Fibroblast of pulmonary artery (primary cell): ENCODE data around the gene ERBB2.

Experiments used
- DNase-seq: peaks from one replicate; pipeline ENCODE4 v3.0.0-alpha.2; 2010; ENCODE audit warnings: low read depth
- H3K4me3 ChIP-seq: replicated peaks from 2 replicates; pipeline ENCODE4 v1.5.1; 2011; ENCODE audit warnings: low read depth, mild to moderate bottlenecking, control low read depth, low read length, moderate library complexity
- TF ChIP-seq, protein P1 (sequence below): IDR thresholded peaks from 2 replicates; pipeline ENCODE4 v1.5.1; 2011; ENCODE audit warnings: mild to moderate bottlenecking, control low read depth, low read length, inconsistent platforms; ENCODE audit errors: missing control alignments

Gene ERBB2

GRCh38 chr17:39665642-39666224, 34.1 kb upstream of the ERBB2 start:
- no peak overlapping the region for H3K4me3 ChIP-seq
- TF ChIP-seq, protein P1, sequence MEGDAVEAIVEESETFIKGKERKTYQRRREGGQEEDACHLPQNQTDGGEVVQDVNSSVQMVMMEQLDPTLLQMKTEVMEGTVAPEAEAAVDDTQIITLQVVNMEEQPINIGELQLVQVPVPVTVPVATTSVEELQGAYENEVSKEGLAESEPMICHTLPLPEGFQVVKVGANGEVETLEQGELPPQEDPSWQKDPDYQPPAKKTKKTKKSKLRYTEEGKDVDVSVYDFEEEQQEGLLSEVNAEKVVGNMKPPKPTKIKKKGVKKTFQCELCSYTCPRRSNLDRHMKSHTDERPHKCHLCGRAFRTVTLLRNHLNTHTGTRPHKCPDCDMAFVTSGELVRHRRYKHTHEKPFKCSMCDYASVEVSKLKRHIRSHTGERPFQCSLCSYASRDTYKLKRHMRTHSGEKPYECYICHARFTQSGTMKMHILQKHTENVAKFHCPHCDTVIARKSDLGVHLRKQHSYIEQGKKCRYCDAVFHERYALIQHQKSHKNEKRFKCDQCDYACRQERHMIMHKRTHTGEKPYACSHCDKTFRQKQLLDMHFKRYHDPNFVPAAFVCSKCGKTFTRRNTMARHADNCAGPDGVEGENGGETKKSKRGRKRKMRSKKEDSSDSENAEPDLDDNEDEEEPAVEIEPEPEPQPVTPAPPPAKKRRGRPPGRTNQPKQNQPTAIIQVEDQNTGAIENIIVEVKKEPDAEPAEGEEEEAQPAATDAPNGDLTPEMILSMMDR, result no peak
- no peak for DNase-seq

- TF ChIP-seq, protein P1, result no peak
- no peak overlapping the region for H3K4me3 ChIP-seq
- no peak for DNase-seq
Observed at GRCh38 chr17:39666231-39666600, 33.6 kb upstream of the ERBB2 start.

DNA sequence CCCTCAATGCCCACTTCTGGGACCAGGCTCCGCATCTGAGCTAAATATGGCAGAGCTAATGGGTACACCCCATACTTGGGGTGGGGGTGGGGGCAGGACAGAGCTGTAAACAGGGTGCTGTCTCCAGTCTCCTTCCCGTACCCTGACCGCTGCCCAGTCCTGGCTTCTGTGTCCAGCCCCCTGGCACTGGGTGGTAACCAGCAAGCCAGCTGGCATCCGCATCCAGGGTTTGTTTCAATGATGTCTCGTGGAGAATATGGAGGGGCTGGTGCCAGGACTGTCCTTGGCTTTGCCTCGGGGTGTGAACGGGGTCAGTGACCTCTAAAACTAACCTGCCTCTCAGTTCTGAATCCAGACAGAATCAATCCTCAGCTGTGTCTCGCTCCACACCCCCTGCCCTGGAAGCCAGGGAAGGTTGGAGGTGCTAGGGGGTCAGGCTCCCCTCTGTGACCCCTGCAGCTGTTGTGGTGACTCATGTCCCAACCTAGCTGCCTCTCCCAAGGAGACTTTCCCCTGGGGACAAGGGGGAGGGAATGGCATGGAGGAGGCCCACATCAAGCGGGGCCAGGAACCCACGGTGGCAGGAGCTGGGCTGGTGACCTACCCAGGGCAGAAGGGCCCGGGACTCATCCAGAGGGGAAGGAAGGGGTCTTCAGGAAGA, 33.1 kb upstream of the ERBB2 start:
- TF ChIP-seq, protein P1, result no peak
- DNase-seq, result no peak
- H3K4me3 ChIP-seq, result no peak overlapping the region

DNA sequence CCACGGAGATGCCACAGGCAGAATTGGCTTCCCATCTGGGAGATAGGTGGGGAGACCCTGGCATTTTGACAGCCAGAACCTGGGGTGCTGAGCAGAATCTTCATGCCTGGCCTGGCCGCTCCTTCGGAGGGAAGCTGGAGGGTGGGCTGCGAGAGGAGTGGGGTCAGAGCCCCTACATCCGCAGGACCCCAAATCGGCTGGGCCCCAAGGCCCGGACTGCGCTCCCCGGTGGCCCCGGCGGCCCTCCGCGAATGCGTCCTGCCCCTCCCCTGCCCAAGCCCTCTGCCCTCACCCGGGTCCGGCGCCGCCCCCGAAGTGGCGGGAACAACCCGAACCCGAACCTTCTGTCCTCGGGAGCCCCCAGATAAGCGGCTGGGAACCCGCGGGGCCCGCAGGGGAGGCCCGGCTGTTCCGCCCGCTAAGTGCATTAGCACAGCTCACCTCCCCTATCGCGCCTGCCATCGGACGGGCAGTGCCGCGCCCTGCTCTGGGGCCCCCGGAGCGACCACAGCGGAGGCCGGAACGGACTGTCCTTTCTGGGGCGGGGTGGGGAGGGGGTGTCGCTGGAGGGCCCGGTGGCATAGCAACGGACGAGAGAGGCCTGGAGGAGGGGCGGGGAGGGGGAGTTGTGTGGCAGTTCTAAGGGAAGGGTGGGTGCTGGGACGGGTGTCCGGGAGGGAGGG, 32.5 kb upstream of the ERBB2 start:
- no peak for DNase-seq
- TF ChIP-seq, protein P1, result no peak
- no peak overlapping the region for H3K4me3 ChIP-seq

- no peak within 1 kb of the TSS for H3K4me3 ChIP-seq
- TF ChIP-seq, protein P1, result peak; percentile 48
- DNase-seq, result peak; percentile 61
Observed at GRCh38 chr17:39667945-39668924, 31.6 kb upstream of the ERBB2 start, which contains the start of gene PNMT. Gene PNMT, plus strand, starts transcription at chr17:39668453. Its CDS starts 23 bp downstream, at chr17:39668476.

- no peak for DNase-seq
- no peak overlapping the region for H3K4me3 ChIP-seq
- TF ChIP-seq, protein P1, result no peak
Observed at GRCh38 chr17:39669897-39670735, 29.7 kb upstream of the ERBB2 start.
